Fibroblast of lung (primary cell): ENCODE measurements around the gene SACS. TPM values are rescaled to one million over a fixed set of nuclear protein-coding genes. Genes with fewer than 3 reads are reported as not detected.
"Not testable (repeated sequence)": the region's sequence is repeated elsewhere in the genome, so short reads cannot be mapped to it uniquely, and the experiment has no call there.

Experiments used
- DNase-seq, 2 donors: peaks; one replicate each; pipeline versions ENCODE4 v3.0.0 to v3.0.0-alpha.2; 2010; ENCODE audit warnings: low read depth in 2 of 2
- H2AFZ ChIP-seq: 2 replicates; pipeline ENCODE4 v1.5.1; 2012; ENCODE audit warnings: low read length, control low read depth, inconsistent platforms
- H3K27ac ChIP-seq: 2 replicates; pipeline ENCODE4 v1.5.1; 2011; ENCODE audit warnings: low read length, control low read depth; ENCODE audit not compliant: insufficient read depth
- H3K27me3 ChIP-seq: 2 replicates; pipeline ENCODE4 v1.5.1; 2011; ENCODE audit warnings: mild to moderate bottlenecking, low read length; ENCODE audit not compliant: control insufficient read depth, insufficient read depth
- H3K36me3 ChIP-seq: 2 replicates; pipeline ENCODE4 v1.5.1; 2011; ENCODE audit warnings: low read length; ENCODE audit not compliant: control insufficient read depth, insufficient read depth
- H3K4me1 ChIP-seq: 2 replicates; pipeline ENCODE4 v1.5.1; 2011; ENCODE audit warnings: low read length; ENCODE audit not compliant: control insufficient read depth, insufficient read depth; ENCODE audit errors: extremely low read depth
- H3K4me2 ChIP-seq: 2 replicates; pipeline ENCODE4 v1.5.1; 2011; ENCODE audit warnings: low read length, control low read depth; ENCODE audit not compliant: insufficient read depth; ENCODE audit errors: extremely low read depth
- H3K4me3 ChIP-seq, 4 experiments: fragments of 200-600 bp in 1 of 4; sonication (generic) in 1 of 4; replicated peaks in 1 of 4; 2 replicates each; pipeline ENCODE4 v1.5.1; 2011 to 2016; ENCODE audit warnings: low read length in 4 of 4, low read depth in 3 of 4, mild to moderate bottlenecking in 3 of 4, control low read depth in 2 of 4, inconsistent platforms in 1 of 4, mixed read lengths in 1 of 4; ENCODE audit not compliant: insufficient read depth in 1 of 4; ENCODE audit errors: control extremely low read depth in 1 of 4
- H3K79me2 ChIP-seq: 2 replicates; pipeline ENCODE4 v1.5.1; 2012; ENCODE audit warnings: mild to moderate bottlenecking, low read length, inconsistent platforms; ENCODE audit not compliant: control insufficient read depth, insufficient read depth
- H3K9ac ChIP-seq: 2 replicates; pipeline ENCODE4 v1.5.1; 2011; ENCODE audit warnings: mild to moderate bottlenecking, low read length, control low read depth; ENCODE audit not compliant: insufficient read depth
- H3K9me3 ChIP-seq: 2 replicates; pipeline ENCODE4 v1.5.1; 2012; ENCODE audit warnings: low read depth, low read length; ENCODE audit not compliant: control insufficient read depth, insufficient read depth
- H4K20me1 ChIP-seq: 2 replicates; pipeline ENCODE4 v1.5.1; 2011; ENCODE audit warnings: low read length; ENCODE audit not compliant: control insufficient read depth, insufficient read depth; ENCODE audit errors: extremely low read depth
- CTCF ChIP-seq, 2 donors: IDR thresholded peaks in 1 of 2; conservative IDR thresholded peaks in 1 of 2; 1 replicate in 1 of 2; 2 replicates in 1 of 2; pipeline ENCODE4 v1.5.1; 2011 to 2012; ENCODE audit warnings: low read length in 2 of 2, control low read depth in 1 of 2, inconsistent platforms in 1 of 2, low read depth in 1 of 2, mild to moderate bottlenecking in 1 of 2
- EZH2 ChIP-seq: IDR thresholded peaks from 2 replicates; pipeline ENCODE4 v1.5.1; 2012; ENCODE audit warnings: low read length, control low read depth, mild to moderate bottlenecking; ENCODE audit errors: missing control alignments
- polyA plus RNA-seq, 2 donors: library from polyadenylated mRNA; depleted of rRNA in 1 of 2; stranded (reverse) in 1 of 2; unstranded in 1 of 2; fragments of >200 nt; gene quantifications; 2 replicates each; pipeline ENCODE4 v1.2.1, GENCODE V29; 2011 to 2012; ENCODE audit warnings: missing spikeins in 1 of 2
- total RNA-seq: library from RNA; depleted of rRNA; stranded (reverse); fragments of >200 nt; gene quantifications from 2 replicates; pipeline ENCODE4 v1.2.1, GENCODE V29; 2014

SACS gene
- total and polyA plus RNA-seq, 2 donors (not counting 1 experiment from before 2014, with no cell fraction given) = 43.1 to 94.5 TPM

DNA sequence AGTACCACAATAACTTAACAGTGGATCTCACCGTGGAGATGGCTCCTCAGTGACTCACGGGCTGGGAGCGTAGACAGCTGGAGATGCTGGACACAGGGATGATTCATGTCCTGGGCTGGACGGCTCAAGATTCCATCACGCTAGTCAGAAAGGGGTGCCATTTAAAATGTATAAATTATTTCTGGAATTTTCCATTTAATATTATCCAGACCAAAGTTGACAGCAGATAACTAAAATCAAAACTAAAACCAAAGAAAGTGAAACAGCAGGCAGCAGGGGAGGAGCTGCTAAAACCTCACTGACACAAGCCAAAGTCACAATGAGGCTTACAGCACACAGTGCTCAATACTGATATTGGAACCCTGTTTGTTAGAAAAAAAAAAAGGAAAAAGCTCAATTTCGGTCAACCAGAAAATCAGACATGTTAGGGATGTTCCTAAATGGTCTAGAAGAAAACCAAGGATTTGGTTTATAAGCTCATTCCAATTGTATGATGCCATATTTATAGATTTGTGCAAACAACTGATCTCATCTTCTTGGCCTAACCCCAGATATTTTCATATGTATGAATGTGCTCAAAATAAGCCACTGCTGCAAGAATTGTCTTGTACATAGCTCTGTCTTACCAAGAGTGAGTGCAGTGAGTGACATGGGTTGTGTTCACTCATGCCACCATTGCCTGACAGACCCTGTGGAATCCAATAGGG is 111.8 kb downstream of the SACS start:
- peak; percentile 90 to 98 for DNase-seq
- Histone ChIP-seq H3K79me2 (no peaks in the 10 kb centered on the region), H2AFZ (no peak overlapping the region), H4K20me1 (no peaks in the 10 kb centered on the region), H3K9me3 (no peaks in the 10 kb centered on the region), H3K36me3 (no peaks in the 10 kb centered on the region), H3K4me2 (peak overlapping the region; percentile 92), H3K27me3 (no peaks in the 10 kb centered on the region), H3K4me3 (peak overlapping the region; percentile 34 to 56 (median 48)), H3K4me1 (peaks cover 11% of the 10 kb centered on the region), H3K27ac (peak overlapping the region; percentile 93), H3K9ac (no peak overlapping the region)
- TF ChIP-seq CTCF (conservative IDR thresholded peaks at IDR 0.05 in 1 of 2, IDR thresholded peaks at IDR 0.05 in 1 of 2; ENCODE audit: low read depth in 1 of 2, low read length in 2 of 2) (no peak), EZH2 (no peak)

DNA sequence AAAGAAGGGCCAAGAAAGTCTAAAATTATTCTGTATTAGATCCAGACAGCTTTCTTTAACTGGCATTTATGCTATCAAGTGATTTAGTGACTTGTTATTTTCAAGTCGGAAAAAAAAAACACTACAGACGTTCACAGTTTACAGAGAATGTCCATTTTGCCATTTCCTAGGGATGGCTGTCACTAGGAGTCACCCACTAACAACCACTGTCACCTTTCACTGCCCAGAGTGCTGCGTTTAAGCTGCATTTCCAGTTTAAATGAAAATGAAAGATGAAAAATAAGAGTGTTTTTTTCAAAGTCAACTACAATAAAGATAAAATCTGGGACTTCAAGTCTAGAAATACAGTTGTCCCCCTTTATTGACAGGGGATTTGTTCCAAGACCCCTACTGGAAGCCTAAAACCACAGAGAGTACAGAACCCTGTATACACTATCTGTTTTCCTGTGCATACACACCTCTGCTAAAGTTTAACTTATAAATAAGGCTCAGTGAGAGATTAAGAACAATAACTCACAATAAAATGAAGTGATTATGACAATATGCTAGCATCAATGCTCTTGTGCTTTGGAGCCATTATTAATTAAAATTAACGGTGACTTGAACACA is 112.5 kb downstream of the SACS start:
- Histone ChIP-seq H3K4me3 (peak overlapping the region in 2 of 4 experiments; percentile 45 to 56), H3K36me3 (no peaks in the 10 kb centered on the region), H3K4me1 (peaks cover 11% of the 10 kb centered on the region), H4K20me1 (no peaks in the 10 kb centered on the region), H3K9me3 (no peaks in the 10 kb centered on the region), H2AFZ (no peak overlapping the region), H3K9ac (no peak overlapping the region), H3K4me2 (peak overlapping the region; percentile 80), H3K27ac (peak overlapping the region; percentile 93), H3K79me2 (no peaks in the 10 kb centered on the region), H3K27me3 (no peaks in the 10 kb centered on the region)
- no peak for DNase-seq
- TF ChIP-seq EZH2 = no peak
- TF ChIP-seq CTCF (conservative IDR thresholded peaks at IDR 0.05 in 1 of 2, IDR thresholded peaks at IDR 0.05 in 1 of 2; ENCODE audit: low read depth in 1 of 2, low read length in 2 of 2) = no peak

GRCh38 chr13:23319883-23320224 is 113.6 kb downstream of the SACS start:
- Histone ChIP-seq H3K79me2 (no peaks in the 10 kb centered on the region), H3K36me3 (no peaks in the 10 kb centered on the region), H3K27me3 (no peaks in the 10 kb centered on the region), H3K4me2 (no peak overlapping the region), H3K4me1 (peaks cover 11% of the 10 kb centered on the region), H3K4me3 (no peak overlapping the region), H3K9me3 (no peaks in the 10 kb centered on the region), H2AFZ (no peak overlapping the region), H4K20me1 (no peaks in the 10 kb centered on the region), H3K27ac (no peak overlapping the region), H3K9ac (no peak overlapping the region)
- no peak for DNase-seq
- TF ChIP-seq CTCF (conservative IDR thresholded peaks at IDR 0.05 in 1 of 2, IDR thresholded peaks at IDR 0.05 in 1 of 2; ENCODE audit: low read depth in 1 of 2, low read length in 2 of 2) (no peak), EZH2 (no peak)

DNA sequence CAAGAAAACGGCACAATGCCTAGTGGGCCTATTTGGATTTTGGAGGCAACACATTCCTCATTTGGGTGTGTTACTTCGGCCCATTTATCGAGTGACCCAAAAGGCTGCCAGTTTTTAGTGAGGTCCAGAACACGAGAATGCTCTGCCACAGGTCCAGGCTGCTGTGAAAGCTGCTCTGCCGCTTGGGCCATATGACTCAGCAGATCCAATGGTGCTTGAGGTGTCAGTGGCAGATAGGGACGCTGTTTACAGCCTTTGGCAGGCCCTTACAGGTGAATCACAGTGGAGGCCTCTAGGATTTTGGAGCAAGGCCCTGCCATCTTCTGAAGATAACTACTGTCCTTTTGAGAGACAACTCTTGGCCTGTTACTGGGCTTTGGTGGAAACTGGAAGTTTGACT is 118.7 kb downstream of the SACS start:
- DNase-seq, H3K27me3 ChIP-seq, H3K4me3 ChIP-seq, H3K79me2 ChIP-seq, H2AFZ ChIP-seq, H3K4me1 ChIP-seq, H3K36me3 ChIP-seq, H3K4me2 ChIP-seq, H3K9me3 ChIP-seq, H4K20me1 ChIP-seq, H3K9ac ChIP-seq, H3K27ac ChIP-seq: not testable (repeated sequence)
